Measurements from ENCODE around the gene DENND5A.

DNA sequence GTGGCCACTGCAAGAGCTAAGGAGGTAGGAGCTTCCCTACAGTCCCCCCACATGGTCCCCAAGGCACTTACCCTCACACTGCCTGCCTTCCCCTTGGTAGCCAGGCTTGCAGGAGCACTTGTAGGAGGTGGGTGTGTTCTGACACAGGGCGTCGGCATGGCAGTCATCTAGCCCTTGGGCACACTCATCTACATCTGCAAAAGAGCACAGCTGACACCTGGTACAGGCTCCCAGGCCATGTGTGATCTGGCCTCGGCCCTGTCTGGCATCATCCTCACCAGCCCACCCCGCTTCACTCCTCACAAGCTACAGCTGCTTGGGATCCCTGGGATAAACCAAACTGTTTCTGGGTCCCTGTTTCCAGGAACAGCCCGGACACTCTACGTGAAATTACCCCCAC is 175.5 kb downstream of the DENND5A start:
- TF ChIP-seq, protein P1, sequence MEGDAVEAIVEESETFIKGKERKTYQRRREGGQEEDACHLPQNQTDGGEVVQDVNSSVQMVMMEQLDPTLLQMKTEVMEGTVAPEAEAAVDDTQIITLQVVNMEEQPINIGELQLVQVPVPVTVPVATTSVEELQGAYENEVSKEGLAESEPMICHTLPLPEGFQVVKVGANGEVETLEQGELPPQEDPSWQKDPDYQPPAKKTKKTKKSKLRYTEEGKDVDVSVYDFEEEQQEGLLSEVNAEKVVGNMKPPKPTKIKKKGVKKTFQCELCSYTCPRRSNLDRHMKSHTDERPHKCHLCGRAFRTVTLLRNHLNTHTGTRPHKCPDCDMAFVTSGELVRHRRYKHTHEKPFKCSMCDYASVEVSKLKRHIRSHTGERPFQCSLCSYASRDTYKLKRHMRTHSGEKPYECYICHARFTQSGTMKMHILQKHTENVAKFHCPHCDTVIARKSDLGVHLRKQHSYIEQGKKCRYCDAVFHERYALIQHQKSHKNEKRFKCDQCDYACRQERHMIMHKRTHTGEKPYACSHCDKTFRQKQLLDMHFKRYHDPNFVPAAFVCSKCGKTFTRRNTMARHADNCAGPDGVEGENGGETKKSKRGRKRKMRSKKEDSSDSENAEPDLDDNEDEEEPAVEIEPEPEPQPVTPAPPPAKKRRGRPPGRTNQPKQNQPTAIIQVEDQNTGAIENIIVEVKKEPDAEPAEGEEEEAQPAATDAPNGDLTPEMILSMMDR (IDR thresholded peaks at IDR 0.05), result no peak
- TF ChIP-seq POLR2AphosphoS5 (IDR thresholded peaks at IDR 0.05), result no peak

Measured in esophagus muscularis mucosa (tissue), 3 donors.